Stimulated activated CD4-positive, alpha-beta T cell treated with anti-CD3 and anti-CD28 coated beads, TNF-alpha, amount 100 ng/mL, for 48 hours (primary cell): Measurements from ENCODE around the gene PCBP3.

Source experiments
- DNase-seq, 3 donors: peaks; one replicate each; pipeline ENCODE4 v3.0.0-alpha.2; 2020; ENCODE audit warnings: low read depth in 3 of 3

The PCBP3 gene

DNA sequence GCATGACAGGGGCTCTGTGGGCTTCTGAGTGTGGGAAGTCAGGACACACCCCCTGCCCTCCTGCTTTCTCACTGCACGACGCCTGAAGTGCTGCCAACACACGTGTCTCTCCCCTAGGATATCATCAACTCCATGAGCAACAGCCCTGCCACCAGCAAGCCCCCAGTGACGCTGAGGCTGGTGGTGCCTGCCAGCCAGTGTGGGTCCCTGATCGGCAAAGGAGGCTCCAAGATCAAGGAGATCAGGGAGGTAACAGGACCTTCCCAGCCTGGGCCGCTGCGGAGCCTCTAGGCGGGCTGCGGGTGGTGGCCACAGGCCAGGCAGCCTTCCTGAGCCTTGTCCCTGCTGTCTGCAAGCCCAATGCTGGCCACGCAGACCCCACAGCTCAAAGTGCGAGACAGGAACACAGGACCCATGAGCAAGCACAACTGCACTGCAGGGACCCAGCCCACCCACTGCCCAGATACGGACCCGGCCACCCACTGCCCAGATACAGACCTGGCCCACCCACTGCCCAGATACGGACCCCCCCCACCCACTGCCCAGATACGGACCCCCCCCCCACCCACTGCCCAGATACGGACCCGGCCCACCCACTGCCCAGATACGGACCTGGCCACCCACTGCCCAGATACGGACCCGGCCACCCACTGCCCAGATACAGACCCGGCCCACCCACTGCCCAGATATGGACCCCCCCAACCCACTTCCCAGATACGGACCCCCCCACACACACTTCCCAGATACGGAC, 265.9 kb downstream of the PCBP3 start:
- no peak for DNase-seq

DNA sequence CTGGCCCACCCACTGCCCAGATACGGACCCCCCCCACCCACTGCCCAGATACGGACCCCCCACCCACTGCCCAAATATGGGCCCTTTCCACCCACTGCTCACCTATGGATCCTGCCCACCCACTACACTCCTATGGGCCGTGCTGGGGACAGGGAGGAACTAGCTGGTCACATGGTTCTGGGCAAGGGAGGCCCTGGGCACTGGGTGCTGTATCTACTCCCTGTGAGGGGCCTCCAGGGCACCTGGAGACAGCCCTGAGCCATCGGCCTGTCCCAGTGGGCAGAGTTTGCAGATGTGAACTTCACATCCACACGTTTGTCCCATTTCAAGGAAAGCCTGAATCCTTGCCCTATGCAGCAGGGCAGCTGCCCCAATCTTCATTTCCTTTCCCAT, 266.6 kb downstream of the PCBP3 start:
- no peak for DNase-seq

DNA sequence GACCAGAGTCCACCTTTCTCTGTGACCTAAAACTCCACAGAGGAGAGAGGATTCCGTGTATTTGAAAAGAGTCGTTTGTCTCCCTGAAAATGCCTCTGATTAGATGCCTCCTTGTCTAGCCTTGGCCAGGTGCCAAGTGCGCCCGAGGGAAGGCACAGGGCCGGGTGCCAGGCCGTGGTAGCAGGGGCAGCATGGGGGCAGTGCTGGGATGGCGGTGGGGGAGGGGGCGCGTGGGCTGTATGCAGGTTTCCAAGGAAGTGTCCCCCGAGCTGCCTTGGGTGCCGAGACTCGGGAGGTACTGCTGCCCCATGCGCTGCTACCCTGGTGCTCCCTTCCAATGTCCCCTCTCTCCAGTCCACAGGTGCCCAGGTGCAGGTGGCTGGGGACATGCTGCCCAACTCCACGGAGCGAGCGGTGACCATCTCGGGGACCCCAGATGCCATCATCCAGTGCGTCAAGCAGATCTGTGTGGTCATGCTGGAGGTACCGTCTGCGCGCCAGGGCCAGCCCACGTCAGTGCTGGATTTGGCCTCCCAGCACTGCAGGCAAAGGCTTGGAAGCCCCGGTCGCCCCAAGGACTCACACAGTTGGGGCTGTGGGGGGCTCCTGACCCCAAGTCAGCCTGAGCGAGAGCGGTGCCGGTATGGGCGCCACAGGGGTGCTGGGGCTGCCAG, 267.2 kb downstream of the PCBP3 start:
- DNase-seq = no peak

DNA sequence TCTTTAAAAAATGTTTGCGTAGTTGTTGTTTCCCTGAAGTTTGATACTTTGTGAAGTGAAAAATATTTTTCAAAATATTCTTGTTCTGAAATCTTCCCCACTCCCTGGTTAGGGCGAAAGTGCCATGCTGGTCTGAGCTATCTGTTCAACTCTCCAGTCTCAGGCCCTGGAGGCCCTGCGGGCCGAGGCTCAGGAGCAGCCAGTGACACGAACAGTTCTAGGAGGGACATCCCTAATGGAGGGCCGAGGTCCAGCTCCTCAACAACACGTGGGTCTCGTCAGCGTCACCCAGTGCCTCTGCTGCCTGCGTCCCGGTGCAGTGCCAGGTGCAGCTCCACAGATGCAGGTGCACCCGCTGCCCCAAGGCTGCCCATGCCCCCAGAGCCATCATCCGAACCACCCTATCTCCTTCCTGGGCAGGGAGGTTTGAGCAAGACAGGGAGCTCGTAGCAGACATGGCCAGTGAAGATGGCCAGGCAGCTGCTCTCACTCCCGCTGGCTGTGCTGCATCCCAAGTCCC, 268.3 kb downstream of the PCBP3 start:
- no peak for DNase-seq

DNA sequence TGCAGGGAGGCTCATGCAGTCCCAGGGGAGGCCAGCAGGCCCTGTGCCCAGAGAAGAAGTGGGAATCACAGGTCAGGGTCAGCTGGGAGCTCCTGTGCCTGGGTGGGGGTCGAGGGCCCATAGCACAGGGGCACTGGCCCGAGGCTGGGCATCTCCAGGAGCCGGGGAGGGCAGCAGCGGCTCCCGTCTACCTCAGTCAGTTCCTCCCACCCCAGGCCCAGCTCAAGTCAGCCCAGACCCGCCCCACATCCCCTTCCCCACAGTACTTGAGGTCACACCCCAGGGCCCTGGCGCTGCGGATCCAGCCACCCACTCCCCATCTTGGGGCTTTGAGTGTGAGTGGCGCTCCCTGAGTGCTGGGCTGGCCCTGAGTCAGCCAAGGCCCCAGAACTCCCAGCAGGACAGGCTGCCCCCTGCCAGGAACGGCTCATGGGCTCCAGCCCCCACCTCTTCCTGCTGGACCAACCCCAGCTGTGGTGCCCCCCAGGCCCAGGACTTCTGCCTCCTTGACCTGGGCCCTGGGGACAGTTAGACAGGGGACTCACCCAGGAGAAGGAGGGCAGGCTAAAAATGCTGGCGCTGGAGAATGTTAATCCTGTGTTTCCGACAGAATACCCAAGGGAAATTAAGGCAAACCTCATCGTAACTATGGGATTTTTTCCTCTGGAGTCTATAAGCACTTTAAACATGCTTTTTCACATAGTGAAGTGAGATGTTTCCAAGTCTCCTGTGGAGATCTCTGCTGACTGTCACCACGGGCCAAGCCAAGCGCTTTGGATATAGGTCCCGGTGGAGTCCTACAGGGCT, 269.3 kb downstream of the PCBP3 start:
- DNase-seq = no peak

DNA sequence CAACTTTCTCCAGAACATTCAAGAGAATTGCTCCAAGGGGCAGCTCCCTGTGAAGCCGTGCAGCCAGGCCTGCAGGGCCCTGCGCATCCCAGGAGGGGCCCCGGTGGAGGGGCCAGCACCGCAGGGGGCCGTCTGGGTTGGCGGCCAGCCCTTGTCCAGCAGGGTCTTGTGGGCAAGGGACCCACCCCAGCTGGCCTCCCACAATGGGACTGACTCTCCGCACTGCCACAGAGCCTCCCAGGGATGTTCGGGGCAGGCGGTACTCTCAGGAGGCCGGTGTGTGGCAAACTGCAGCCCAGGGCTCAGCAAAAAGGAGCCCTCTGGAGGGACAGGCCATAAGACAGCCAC, 269.9 kb downstream of the PCBP3 start:
- DNase-seq = no peak

DNA sequence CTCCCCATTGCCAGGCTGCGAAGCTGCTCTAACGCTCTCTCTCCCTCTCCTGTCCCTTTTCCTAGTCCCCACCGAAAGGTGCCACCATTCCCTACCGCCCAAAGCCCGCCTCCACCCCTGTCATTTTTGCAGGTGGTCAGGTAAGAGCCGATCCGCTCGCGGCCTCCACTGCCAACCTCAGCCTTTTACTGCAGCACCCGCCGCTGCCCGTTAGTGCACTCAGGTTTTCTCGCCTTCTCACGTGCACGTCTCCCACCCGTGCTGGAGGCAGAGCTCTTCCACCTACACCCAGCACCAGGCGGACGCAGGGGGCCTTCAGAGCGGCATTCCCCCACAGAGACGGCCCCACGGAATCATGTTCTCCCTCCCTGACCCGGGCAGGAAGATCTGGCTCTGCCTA, 270.4 kb downstream of the PCBP3 start:
- DNase-seq = no peak

DNA sequence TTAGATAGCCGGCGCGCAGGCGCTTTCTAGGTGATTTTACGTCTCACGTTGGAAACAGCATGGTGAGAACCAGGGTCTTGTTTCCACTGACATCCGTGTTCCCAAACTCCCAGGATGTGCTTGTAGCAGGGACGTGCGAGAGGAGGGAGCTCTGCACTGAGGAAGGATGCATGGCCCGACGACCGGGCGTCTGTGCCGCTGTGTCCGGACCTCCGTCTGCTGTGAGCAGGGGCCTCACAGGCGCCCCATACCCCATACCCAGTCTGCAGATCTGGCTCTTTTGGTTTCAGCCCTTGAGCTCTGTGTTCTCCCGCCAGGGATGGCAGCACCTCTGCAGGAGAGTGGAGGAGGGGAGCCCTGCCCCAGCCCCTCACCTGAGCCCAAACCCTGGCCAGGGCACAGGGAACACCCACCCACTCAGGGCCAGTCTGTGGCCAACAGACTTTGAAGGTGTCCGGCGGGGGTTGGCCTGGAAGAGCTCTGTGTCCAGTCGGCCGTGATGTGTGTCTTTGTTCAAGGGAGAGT, 270.9 kb downstream of the PCBP3 start:
- no peak for DNase-seq

DNA sequence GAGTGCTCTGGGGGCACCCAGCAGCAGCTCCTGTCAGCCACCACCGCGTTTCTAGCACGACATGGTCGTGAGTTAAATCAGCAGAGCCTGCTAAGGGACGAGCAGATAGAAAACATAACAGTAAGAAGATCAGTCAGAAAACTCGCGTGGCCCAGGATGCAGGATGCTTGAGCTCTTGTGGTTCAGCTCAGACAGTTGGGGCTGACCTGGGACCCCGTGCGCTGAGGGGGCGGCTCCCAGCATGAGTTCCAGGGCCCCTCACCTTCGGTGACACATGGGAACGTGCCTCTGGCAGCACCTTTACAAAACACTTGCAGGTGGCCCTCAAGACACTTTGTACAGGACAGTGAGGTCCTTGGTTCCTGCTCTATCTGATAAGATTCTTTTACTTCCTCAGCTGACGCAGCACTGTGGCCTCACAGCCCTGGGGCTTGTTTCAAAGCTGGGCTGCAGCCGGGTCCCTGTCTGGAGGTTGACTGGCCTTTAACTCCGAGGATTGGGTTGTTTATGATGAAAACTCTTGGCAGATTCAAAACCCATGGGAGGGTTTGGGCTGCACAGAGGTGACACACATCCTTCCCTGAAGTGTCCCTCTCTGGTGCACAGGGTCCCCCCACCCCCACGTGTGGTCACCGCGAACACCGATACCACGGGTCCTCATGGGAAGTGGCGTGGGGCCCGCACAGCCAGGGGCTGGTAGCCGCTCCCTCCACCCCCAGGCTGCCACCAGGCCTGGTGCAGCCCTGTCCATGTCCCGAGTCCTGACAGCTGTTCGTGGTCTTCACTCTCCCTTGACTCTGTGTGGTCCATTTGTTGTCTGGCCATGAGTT, 272.7 kb downstream of the PCBP3 start:
- DNase-seq = no peak

GRCh38 chr21:45917241-45917640, 273.7 kb downstream of the PCBP3 start:
- no peak for DNase-seq

GRCh38 chr21:45918011-45918410, 274.5 kb downstream of the PCBP3 start:
- DNase-seq = no peak

DNA sequence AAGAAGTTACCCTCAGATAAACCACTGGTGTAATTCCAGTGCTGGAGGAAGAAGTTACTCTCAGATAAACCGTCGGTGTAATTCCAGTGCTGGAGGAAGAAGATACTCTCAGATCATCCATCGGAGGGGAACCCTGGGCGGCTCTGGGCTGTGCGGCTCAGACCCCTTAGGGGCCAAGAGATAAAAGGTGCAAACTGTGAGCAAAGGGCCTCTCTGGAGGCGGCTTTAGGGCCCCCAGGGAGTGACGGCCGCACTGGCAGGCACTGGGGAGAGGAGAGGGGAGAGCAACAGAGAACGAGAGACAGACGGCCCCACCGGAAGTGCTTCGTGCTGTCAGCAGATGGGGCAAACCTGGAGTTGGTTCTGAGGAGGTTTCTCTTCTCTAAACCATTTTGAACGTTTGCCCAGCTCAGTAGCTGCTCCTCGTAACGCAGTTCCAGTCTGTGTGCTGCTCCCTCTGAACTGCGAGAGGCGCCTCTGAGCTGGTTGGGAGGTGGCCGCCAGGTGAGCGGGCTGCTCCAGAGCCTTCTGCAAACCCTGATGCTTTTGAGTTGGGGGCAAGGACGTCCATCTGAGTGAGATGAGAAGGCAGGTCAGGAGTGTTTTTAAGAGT, 275.4 kb downstream of the PCBP3 start:
- DNase-seq = no peak

DNA sequence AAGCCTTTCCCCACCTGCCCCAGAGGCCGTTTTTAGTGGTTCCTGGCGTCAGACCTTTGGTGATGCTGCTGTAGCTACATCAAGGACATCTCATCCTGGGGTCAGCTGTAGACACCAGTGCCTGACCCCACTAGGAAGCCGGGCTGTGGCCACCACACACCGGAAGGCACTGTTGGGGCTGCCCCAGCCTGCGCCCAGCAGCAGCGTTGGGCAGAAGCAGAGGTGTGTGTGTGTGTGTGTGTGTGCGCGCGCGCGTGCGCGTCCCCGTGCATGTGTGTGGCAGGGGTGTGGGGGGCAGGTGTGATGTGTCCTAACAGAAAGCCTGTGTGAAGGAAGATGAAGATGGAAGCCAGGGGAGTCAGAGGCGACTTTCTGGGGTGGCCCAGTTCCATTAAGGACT, 276.1 kb downstream of the PCBP3 start:
- no peak for DNase-seq

- DNase-seq = no peak
Observed at GRCh38 chr21:45920824-45921600, 277.5 kb downstream of the PCBP3 start.

GRCh38 chr21:45921917-45922316, 278.4 kb downstream of the PCBP3 start:
- no peak for DNase-seq

DNA sequence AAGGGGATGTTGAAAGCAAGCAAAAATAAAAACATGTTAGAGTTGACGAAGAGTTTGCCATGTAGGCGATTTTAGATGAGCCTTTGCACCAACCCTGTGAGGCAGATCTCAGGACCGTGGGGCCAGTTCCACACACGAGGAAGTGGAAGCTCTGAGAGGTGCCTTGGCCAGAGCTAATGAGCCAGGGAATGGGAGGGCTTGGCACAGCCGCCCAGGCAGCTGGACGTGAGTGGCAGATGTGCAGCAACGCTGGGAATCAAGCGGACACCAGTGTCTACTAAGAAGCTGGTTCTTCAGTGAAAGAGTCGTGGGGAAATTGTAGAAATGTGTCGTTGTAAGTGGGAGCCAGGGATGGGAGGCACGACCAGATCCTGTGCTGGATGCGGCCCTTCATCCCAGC, 279.1 kb downstream of the PCBP3 start:
- no peak for DNase-seq

- DNase-seq = peak; percentile 37 to 63 (median 45)
Observed at GRCh38 chr21:45923146-45923545, 279.6 kb downstream of the PCBP3 start.

- no peak for DNase-seq
Observed at GRCh38 chr21:45926281-45926680, 282.8 kb downstream of the PCBP3 start.

DNA sequence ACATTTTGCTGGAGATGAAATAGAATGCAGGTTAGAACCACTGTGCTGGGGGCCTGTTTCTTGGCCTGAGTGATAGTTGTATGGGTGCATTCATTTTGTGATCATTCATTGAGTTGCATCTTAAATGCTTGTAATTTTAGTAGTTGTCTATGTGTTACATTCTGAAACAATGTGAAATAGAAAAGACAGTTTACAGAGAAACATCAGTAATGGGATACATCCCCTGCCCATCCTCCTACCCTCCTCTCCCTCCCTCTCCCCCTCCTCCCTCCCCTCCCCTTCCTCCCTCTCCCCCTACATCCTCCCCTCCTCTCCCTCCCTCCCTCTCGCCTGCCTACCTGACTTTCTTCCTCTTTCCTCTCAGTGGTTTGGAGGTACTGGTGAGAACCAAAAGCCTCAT, 283.5 kb downstream of the PCBP3 start:
- DNase-seq = no peak
